Fibroblast of mammary gland (primary cell): Measurements from ENCODE around the gene CYLC2.

Experiments used
- DNase-seq: peaks from one replicate; pipeline ENCODE4 v3.0.0-alpha.2; 2010; ENCODE audit warnings: low read depth
- H3K4me3 ChIP-seq: 2 replicates; pipeline ENCODE4 v1.5.1; 2011; ENCODE audit warnings: low read depth, mild to moderate bottlenecking, low read length, moderate library complexity; ENCODE audit not compliant: control insufficient read depth
- CTCF ChIP-seq: conservative IDR thresholded peaks from 2 replicates; pipeline ENCODE4 v1.5.1; 2011; ENCODE audit warnings: low read depth, low read length, inconsistent platforms; ENCODE audit not compliant: control insufficient read depth, insufficient read depth

Gene CYLC2

GRCh38 chr9:102975251-102975650 is 19.9 kb upstream of the CYLC2 start:
- TF ChIP-seq CTCF = no peak
- DNase-seq = no peak
- no peak overlapping the region for H3K4me3 ChIP-seq

- no peak for DNase-seq
- H3K4me3 ChIP-seq = no peak overlapping the region
- no peak for TF ChIP-seq CTCF
Observed at GRCh38 chr9:102985162-102985895, 9.8 kb upstream of the CYLC2 start.

GRCh38 chr9:102986425-102986824 is 8.7 kb upstream of the CYLC2 start:
- no peak for TF ChIP-seq CTCF
- H3K4me3 ChIP-seq = no peak overlapping the region
- DNase-seq = no peak

GRCh38 chr9:103003689-103004088 is 8.6 kb downstream of the CYLC2 start:
- H3K4me3 ChIP-seq = no peak overlapping the region
- TF ChIP-seq CTCF = no peak
- no peak for DNase-seq

- H3K4me3 ChIP-seq = no peak overlapping the region
- DNase-seq = no peak
- no peak for TF ChIP-seq CTCF
Observed at GRCh38 chr9:103014242-103014641, 19.1 kb downstream of the CYLC2 start.

GRCh38 chr9:103025796-103026195 is 30.7 kb downstream of the CYLC2 start:
- no peak for DNase-seq
- no peak for TF ChIP-seq CTCF
- no peak overlapping the region for H3K4me3 ChIP-seq
